DMS 273 (cell line): ENCODE measurements around the gene ABCG1.
A peak's percentile ranks its signal among the peaks of the same experiment; 100 is the strongest.
"Not testable (repeated sequence)": the region's sequence is repeated elsewhere in the genome, so short reads cannot be mapped to it uniquely, and the experiment has no call there.

Experiments
- DNase-seq: peaks from one replicate; lab custom pipeline; 2025; ENCODE audit not compliant: unreplicated experiment; lab: John Stamatoyannopoulos, UW

Gene ABCG1

GRCh38 chr21:42218836-42219605, at the start of gene ABCG1:
ABCG1 (plus strand) TSS chr21:42219140; CDS start chr21:42219263, 123 bp downstream.
- peak; percentile 77 for DNase-seq

- DNase-seq, result no peak
Measured at GRCh38 chr21:42169758-42170157, 49.2 kb upstream of the ABCG1 start.

- no peak for DNase-seq
Measured at GRCh38 chr21:42171091-42172053, 47.6 kb upstream of the ABCG1 start.

- DNase-seq, result no peak
Measured at GRCh38 chr21:42172596-42173483, 46.1 kb upstream of the ABCG1 start.

GRCh38 chr21:42174173-42174572, 44.8 kb upstream of the ABCG1 start:
- peak; percentile 48 for DNase-seq

- no peak for DNase-seq
Measured at GRCh38 chr21:42175110-42175710, 43.7 kb upstream of the ABCG1 start.

- DNase-seq, result no peak
Measured at GRCh38 chr21:42176859-42177258, 42.1 kb upstream of the ABCG1 start.

GRCh38 chr21:42179316-42179715, 39.6 kb upstream of the ABCG1 start:
- no peak for DNase-seq

GRCh38 chr21:42180001-42180400, 38.9 kb upstream of the ABCG1 start:
- DNase-seq, result not testable (repeated sequence)

- DNase-seq, result no peak
Measured at GRCh38 chr21:42182713-42183371, 36.1 kb upstream of the ABCG1 start.

- DNase-seq, result no peak
Measured at GRCh38 chr21:42183374-42184266, 35.3 kb upstream of the ABCG1 start.

GRCh38 chr21:42186591-42186990, 32.3 kb upstream of the ABCG1 start:
- no peak for DNase-seq

- no peak for DNase-seq
Measured at GRCh38 chr21:42187976-42188653, 30.8 kb upstream of the ABCG1 start.

GRCh38 chr21:42188663-42189062, 30.3 kb upstream of the ABCG1 start:
- DNase-seq, result no peak

- no peak for DNase-seq
Measured at GRCh38 chr21:42189431-42189830, 29.5 kb upstream of the ABCG1 start.

GRCh38 chr21:42189860-42190485, 29.0 kb upstream of the ABCG1 start:
- no peak for DNase-seq

- no peak for DNase-seq
Measured at GRCh38 chr21:42190486-42190863, 28.5 kb upstream of the ABCG1 start.

GRCh38 chr21:42191064-42191463, 27.9 kb upstream of the ABCG1 start:
- no peak for DNase-seq
